Liver (tissue), 3 donors: ENCODE results near the gene IFITM10.

ENCODE experiments used
- ATF3 ChIP-seq: IDR thresholded peaks from 2 replicates; pipeline ENCODE4 v1.6.1; 2016; ENCODE audit warnings: antibody characterized with exemption
- CTCF ChIP-seq: fragments of 150-350 bp; IDR thresholded peaks from 2 replicates; pipeline ENCODE4 v1.5.1; 2017; ENCODE audit warnings: improper control_type of control experiment, low read depth, low read length; ENCODE audit not compliant: missing input control
- EGR1 ChIP-seq, 2 donors: IDR thresholded peaks; 2 replicates each; pipeline ENCODE4 v1.6.1; 2016 to 2018; ENCODE audit warnings: antibody characterized with exemption in 2 of 2, low read depth in 2 of 2
- FOXA2 ChIP-seq: IDR thresholded peaks from 2 replicates; pipeline ENCODE4 v1.6.1; 2016; ENCODE audit warnings: antibody characterized with exemption
- GABPA ChIP-seq, 2 donors: IDR thresholded peaks in 1 of 2; conservative IDR thresholded peaks in 1 of 2; 2 replicates each; pipeline ENCODE4 v1.6.1; 2016; ENCODE audit warnings: antibody characterized with exemption in 2 of 2, mild to moderate bottlenecking in 1 of 2, moderate library complexity in 1 of 2
- MAX ChIP-seq: IDR thresholded peaks from 2 replicates; pipeline ENCODE4 v1.6.1; 2016; ENCODE audit warnings: antibody characterized with exemption
- NR2F2 ChIP-seq: IDR thresholded peaks from 2 replicates; pipeline ENCODE4 v1.6.1; 2016; ENCODE audit warnings: antibody characterized with exemption
- RAD21 ChIP-seq, 2 donors: IDR thresholded peaks; 2 replicates each; pipeline ENCODE4 v1.6.1; 2016; ENCODE audit warnings: antibody characterized with exemption in 2 of 2, mild to moderate bottlenecking in 2 of 2
- REST ChIP-seq: IDR thresholded peaks from 2 replicates; pipeline ENCODE4 v1.6.1; 2016; ENCODE audit warnings: antibody characterized with exemption, mild to moderate bottlenecking
- SP1 ChIP-seq: IDR thresholded peaks from 2 replicates; pipeline ENCODE4 v1.6.1; 2018; ENCODE audit warnings: antibody characterized with exemption, mild to moderate bottlenecking
- TAF1 ChIP-seq: conservative IDR thresholded peaks from 2 replicates; pipeline ENCODE4 v1.6.1; 2016; ENCODE audit warnings: antibody characterized with exemption, mild to moderate bottlenecking
- YY1 ChIP-seq: IDR thresholded peaks from 2 replicates; pipeline ENCODE4 v1.6.1; 2016; ENCODE audit warnings: antibody characterized with exemption, mild to moderate bottlenecking
- TF ChIP-seq, protein P1 (sequence below): IDR thresholded peaks from 2 replicates; pipeline ENCODE4 v1.6.1; 2016; ENCODE audit warnings: antibody characterized with exemption
- donor health status: healthy.
- donor health status: healthy.

DNA sequence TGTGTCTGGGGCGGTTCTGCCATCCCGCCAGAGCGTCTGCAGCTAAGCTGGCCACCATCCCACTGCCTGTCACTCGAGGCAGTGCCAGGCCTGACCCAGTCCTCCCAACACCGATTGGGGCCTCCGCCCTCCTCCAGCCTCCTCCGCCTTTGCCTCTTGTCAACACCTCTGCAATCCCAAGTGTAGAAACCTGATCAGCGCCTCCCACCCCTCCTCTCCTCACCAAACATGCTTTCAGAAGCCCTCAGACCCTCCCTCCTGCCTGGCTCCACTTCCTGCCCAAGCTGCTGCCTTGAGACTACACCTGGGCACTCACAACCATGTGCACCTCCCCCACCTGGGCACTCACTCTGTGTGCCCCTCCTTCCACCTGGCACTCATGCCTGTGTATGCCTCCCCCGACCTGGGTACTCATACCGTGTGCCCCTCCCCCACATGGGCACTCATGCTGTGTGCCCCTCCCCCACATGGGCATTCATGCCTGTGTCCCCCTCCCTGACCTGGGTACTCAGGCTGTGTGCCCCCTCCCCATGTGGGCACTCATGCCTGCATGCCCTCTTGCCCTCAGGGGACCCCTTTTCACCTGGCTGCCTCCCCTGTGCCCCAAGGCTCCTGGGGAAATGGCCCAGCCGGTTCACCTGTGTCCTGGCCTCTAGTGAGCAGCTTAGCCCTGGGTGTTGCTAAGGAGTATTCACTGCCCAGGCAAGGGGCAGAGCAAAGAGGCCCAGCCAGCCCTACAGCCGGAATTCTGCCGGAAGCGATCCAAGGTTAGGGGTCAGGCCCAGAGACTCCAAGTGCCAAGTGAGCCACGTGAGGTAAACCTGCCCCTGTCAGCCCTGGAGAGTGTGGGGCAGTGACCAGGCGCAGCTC is 5.5 kb upstream of the IFITM10 start:
- TF ChIP-seq TAF1 (no peak), CTCF (no peak), RAD21 (IDR thresholded peaks at IDR 0.05) (no peak), REST (no peak), ATF3 (no peak), MAX (no peak), FOXA2 (no peak), YY1 (no peak), GABPA (IDR thresholded peaks at IDR 0.05 in 1 of 2, conservative IDR thresholded peaks at IDR 0.05 in 1 of 2) (no peak), NR2F2 (peak; percentile 58), EGR1 (IDR thresholded peaks at IDR 0.05; ENCODE audit: low read depth in 2 of 2) (no peak), SP1 (no peak)
- TF ChIP-seq, protein P1, sequence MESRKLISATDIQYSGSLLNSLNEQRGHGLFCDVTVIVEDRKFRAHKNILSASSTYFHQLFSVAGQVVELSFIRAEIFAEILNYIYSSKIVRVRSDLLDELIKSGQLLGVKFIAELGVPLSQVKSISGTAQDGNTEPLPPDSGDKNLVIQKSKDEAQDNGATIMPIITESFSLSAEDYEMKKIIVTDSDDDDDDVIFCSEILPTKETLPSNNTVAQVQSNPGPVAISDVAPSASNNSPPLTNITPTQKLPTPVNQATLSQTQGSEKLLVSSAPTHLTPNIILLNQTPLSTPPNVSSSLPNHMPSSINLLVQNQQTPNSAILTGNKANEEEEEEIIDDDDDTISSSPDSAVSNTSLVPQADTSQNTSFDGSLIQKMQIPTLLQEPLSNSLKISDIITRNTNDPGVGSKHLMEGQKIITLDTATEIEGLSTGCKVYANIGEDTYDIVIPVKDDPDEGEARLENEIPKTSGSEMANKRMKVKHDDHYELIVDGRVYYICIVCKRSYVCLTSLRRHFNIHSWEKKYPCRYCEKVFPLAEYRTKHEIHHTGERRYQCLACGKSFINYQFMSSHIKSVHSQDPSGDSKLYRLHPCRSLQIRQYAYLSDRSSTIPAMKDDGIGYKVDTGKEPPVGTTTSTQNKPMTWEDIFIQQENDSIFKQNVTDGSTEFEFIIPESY, result no peak
